Muscle of leg (tissue), 11 donors: Measurements from ENCODE around the gene VCL. TPM values are rescaled to one million over a fixed set of nuclear protein-coding genes. Genes with fewer than 3 reads are reported as not detected.

Experiments
- DNase-seq: peaks from one replicate; pipeline ENCODE4 v3.0.0; 2013
- H3K27ac ChIP-seq: one replicate; pipeline ENCODE4 v1.5.1; 2013; ENCODE audit warnings: mild to moderate bottlenecking, low read length, control low read depth
- H3K27me3 ChIP-seq: one replicate; pipeline ENCODE4 v1.6.1; 2013; ENCODE audit warnings: low read length; ENCODE audit not compliant: control insufficient read depth, insufficient read depth
- H3K36me3 ChIP-seq: one replicate; pipeline ENCODE4 v1.6.1; 2013; ENCODE audit warnings: low read length; ENCODE audit not compliant: control insufficient read depth, insufficient read depth
- H3K4me1 ChIP-seq: one replicate; pipeline ENCODE4 v1.6.1; 2013; ENCODE audit warnings: low read length; ENCODE audit not compliant: control insufficient read depth, insufficient read depth
- H3K4me3 ChIP-seq: one replicate; pipeline ENCODE4 v1.5.1; 2013; ENCODE audit warnings: low read length, control low read depth
- H3K9me3 ChIP-seq: replicated peaks from 2 replicates; pipeline ENCODE4 v1.6.1; 2013; ENCODE audit warnings: low read depth, low read length; ENCODE audit not compliant: control insufficient read depth
- WGBS: methylation state at CpG from one replicate; pipeline ENCODE4 v1.1.5; 2013; ENCODE audit warnings: missing lambda C conversion rate; ENCODE audit not compliant: insufficient coverage; 5-methylcytosine and 5-hydroxymethylcytosine counted together
- polyA plus RNA-seq, 8 donors: library from polyadenylated mRNA; unstranded; fragments of 120-200 nt; gene quantifications; one replicate each; pipeline versions ENCODE4 v1.2.1 to v1.2.3, GENCODE V29; 2013; ENCODE audit warnings: inconsistent platforms in 1 of 8, low replicate concordance in 1 of 8; ENCODE audit not compliant: insufficient read length in 8 of 8, insufficient read depth in 1 of 8
- total RNA-seq: library from RNA; stranded (reverse); fragments of 120-200 nt; gene quantifications from one replicate; pipeline ENCODE4 v1.2.4, GENCODE V29; 2013

Gene VCL
- total and polyA plus RNA-seq, 9 donors = 99.2 to 153 (median 124) TPM

DNA sequence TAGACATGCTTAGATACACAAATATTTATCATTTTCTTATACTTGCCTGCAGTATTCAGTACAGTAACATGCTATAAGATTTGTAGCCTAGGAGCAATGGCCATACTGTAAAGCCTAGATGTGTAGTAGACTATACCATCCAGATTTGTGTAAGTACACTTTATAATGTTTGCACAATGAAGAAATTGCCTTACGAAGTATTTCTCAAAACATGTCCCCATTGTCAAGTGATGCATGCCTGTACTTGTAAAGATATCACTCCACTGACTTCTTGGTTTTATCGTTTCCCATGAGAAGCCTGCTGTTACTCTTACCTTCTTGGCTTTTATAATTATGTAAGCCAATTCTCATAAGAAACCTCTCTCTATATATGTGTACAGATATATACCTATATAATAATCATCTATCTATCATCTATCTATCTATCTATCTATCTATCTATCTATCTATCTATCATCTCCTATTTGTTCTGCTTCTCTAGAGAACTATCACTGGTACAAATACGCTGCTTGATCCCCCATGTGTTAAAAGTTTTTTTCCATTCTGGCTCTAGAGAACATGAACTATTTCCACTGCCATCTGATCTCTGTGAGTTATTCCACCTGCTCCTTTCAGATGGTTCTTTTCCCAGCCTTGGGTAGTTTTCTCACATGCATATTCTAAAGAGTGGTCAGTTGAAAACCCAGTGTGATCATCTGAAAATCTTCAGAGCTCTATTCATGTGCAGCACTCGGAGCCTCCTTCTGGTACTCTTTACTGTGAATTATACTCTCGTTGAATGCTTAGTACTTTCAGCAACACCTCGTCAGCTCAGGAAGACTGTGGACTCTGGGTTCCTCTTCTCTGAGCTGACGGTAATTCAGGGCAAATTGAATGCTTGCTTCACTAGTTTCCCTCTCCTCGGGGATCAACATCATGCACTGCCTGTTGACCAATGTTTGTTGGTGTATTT is 14.5 kb upstream of the VCL start:
- Histone ChIP-seq H3K4me3 (no peak overlapping the region), H3K4me1 (no peaks in the 10 kb centered on the region), H3K27me3 (no peaks in the 10 kb centered on the region), H3K9me3 (no peaks in the 10 kb centered on the region), H3K27ac (no peak overlapping the region), H3K36me3 (no peaks in the 10 kb centered on the region)
- no peak for DNase-seq
- WGBS = 3% methylated on average over 4 of the region's 8 CpGs

DNA sequence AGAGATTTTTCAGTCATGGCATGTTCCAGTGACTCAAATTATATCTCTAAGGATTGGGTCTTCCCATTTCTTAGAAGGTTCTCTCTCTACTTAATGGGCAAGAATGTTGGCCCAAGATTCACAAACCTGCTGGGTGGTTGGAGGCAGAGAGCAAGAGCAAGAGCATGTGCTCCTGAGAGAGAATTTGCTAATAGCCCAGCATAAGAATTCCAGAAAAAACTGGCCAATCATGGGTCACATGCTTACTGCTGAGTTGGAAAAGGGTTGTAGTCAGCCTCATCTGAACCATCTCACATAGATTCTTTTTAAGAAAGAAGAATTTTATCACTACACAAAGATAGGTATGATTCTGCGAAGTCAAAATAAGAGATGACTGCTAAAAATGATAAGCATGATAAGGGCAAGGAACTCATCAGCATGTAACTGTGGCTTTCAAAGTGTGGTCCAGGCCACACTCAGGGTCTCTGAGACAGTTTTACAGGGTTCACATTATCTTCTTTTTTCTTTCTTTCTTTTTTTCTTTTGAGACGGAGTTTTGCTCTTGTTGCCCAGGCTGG is 8.2 kb upstream of the VCL start:
- Histone ChIP-seq H3K9me3 (no peaks in the 10 kb centered on the region), H3K27me3 (no peaks in the 10 kb centered on the region), H3K36me3 (no peaks in the 10 kb centered on the region), H3K4me1 (no peaks in the 10 kb centered on the region), H3K27ac (no peak overlapping the region), H3K4me3 (no peak overlapping the region)
- 100% methylated on average over 1 of the region's 2 CpGs for WGBS
- no peak for DNase-seq

DNA sequence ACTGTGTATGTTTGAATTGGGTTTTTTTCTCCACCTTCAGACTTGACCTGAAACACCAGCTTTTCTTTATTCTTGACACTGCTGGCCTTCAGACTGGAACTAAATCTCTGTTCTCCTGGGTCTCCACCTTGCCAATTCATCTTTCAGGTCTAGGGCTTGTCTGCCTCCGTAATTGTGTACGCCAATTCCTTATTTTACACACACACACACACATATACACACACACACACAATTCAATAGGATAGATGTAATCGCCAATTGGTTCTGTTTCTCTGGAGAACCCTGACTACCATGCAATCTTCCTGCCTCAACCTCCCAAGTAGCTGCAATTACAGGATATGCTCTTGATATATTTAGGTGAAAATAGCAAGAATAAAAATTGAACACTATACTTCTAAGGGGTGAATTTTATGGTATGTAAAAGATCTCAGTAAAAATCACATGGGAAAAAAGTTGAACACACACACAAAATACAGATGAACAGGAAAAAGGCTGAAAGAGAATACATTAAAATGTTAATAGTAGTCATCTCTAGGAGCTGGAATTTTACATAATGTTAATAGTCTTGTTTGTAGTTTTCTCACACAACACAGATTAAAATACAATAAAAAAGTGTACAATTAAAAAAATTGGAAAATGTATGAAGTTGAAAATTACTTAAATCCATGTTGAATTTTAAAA is 6.6 kb upstream of the VCL start:
- Histone ChIP-seq H3K9me3 (no peaks in the 10 kb centered on the region), H3K27ac (no peak overlapping the region), H3K36me3 (no peaks in the 10 kb centered on the region), H3K4me3 (no peak overlapping the region), H3K27me3 (no peaks in the 10 kb centered on the region), H3K4me1 (no peaks in the 10 kb centered on the region)
- no CpG with 5 or more reads among the region's 3 CpGs for WGBS
- no peak for DNase-seq

DNA sequence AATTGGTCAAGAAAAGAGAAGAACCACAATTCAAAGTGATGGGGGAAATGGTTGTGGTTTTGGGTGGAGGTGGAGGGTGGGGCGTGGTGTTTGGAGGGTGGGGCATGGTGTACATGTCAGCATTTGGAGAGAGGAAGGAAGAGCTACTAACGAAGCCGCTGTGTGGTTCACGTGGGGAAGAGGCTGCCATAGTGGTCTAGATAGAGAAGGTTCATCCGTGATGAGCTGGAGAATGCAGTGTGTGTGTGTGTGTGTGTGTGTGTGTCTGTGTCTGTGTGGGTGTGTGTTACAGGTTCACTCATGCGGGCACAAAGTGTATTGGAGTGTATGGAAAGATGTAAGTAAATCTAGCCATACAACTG is 6.1 kb upstream of the VCL start:
- H3K4me1 ChIP-seq = no peaks in the 10 kb centered on the region
- 70% methylated on average over 5 of the region's 6 CpGs for WGBS
- no peaks in the 10 kb centered on the region for H3K36me3 ChIP-seq
- no peak overlapping the region for H3K27ac ChIP-seq
- DNase-seq = no peak
- no peaks in the 10 kb centered on the region for H3K9me3 ChIP-seq
- no peaks in the 10 kb centered on the region for H3K27me3 ChIP-seq
- H3K4me3 ChIP-seq = no peak overlapping the region

DNA sequence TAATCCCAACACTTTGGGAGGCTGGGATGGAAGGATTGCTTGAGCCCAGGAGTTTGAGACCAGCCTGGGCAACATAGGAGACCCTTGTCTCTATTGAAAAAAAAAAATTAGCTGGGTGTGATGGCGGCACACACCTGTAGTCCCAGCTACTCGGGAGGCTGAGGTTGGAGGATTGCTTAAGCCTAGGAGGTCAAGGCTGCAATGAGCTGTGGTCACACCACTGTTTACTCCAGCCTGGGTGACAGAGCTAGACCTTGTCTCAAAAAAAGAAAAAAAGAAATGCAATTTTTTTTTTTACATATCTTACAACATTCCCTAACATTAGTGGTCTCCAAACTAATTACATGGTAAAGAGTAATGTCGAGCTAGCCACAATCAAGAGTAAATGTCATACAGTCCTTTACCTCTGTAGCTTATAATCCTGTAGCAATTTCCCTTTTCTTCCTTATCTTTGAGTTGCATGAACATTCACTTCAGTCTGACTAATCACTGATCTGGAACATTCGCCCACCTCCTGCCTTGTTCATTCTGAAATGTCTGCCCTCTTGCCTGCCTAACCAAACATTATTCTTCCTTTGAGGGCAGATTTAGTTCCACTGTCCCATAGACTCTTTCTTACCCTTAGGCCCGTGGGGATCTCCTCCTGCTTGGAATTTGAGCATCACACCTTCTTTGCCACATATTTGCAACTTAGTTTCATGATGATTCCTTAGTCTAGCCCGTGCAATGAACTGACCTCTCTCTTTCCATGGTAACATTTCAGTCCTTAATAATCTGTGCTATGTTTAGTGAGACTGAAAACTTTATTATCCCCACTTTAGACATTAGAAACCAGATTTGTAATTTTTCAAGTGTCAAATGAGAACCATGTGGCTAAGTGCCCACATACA is 4.8 kb upstream of the VCL start:
- H3K27me3 ChIP-seq = no peaks in the 10 kb centered on the region
- no peak for DNase-seq
- H3K36me3 ChIP-seq = no peaks in the 10 kb centered on the region
- H3K9me3 ChIP-seq = no peaks in the 10 kb centered on the region
- WGBS = 63% methylated on average over 4 of the region's 6 CpGs
- no peaks in the 10 kb centered on the region for H3K4me1 ChIP-seq
- no peak overlapping the region for H3K4me3 ChIP-seq
- H3K27ac ChIP-seq = no peak overlapping the region

DNA sequence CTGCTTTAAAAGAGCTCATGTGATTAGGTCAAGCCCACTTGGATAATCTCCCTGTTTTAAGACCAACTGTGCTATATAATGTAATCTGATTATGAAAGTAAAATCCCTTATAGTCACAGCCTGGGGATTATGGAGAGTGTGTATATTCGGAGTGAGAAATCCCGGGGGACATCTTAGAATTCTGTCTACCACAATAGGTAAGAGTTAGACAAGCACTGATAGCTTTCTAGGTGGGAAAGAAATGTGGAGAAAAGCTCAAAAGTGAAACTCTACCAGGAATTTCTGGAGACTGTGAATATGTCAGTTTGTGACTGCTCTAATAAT is 2.9 kb upstream of the VCL start:
- no peak overlapping the region for H3K4me3 ChIP-seq
- no peak overlapping the region for H3K27ac ChIP-seq
- H3K27me3 ChIP-seq = no peaks in the 10 kb centered on the region
- DNase-seq = no peak
- no peaks in the 10 kb centered on the region for H3K36me3 ChIP-seq
- H3K4me1 ChIP-seq = peaks cover 9% of the 10 kb centered on the region
- H3K9me3 ChIP-seq = no peaks in the 10 kb centered on the region
- WGBS = no CpG with 5 or more reads among the region's 2 CpGs

DNA sequence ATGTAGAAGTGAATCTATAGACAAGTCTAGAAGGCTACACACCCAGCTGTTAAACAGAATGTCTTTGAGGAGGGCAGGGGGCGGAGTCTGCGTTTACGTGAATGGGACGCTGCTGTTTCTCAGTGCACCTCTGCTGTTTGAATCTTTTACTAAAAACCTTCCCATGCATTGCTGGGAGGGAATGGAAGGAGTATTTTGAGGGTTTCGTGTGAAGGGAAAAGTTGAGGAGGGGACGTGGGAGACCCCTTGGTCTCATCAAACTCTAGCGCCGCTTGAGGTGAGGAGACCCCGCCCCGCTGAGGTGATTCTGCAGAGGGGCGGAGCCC is 492 bp upstream of the VCL start:
- Histone ChIP-seq H3K36me3 (no peaks in the 10 kb centered on the region), H3K9me3 (no peaks in the 10 kb centered on the region), H3K27me3 (no peaks in the 10 kb centered on the region), H3K4me3 (peak overlapping the region; percentile 88), H3K27ac (peak overlapping the region; percentile 78), H3K4me1 (peaks cover 19% of the 10 kb centered on the region)
- WGBS = 0% methylated on average over 7 of the region's 11 CpGs
- no peak for DNase-seq

DNA sequence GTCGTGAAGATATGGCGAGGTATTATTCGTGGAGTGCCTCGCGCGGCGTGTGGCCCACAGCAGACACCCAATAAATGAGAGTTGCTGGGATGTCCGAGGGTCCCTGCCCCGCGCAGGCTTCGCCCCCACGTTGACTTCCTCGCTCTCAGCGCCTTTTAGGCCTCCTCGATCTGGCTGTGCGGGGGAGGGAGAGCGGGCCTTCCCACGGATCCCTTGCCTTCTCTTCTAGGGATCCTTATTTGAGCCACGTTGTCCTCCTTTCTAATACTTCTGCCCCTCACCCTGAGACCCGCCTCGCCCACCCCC is 660 bp downstream of the VCL start:
- Histone ChIP-seq H3K4me1 (peaks cover 19% of the 10 kb centered on the region), H3K9me3 (no peaks in the 10 kb centered on the region), H3K27ac (peak overlapping the region; percentile 95), H3K4me3 (peak overlapping the region; percentile 88), H3K27me3 (no peaks in the 10 kb centered on the region), H3K36me3 (no peaks in the 10 kb centered on the region)
- WGBS = 1% methylated on average over 21 of the region's 21 CpGs
- DNase-seq = no peak

DNA sequence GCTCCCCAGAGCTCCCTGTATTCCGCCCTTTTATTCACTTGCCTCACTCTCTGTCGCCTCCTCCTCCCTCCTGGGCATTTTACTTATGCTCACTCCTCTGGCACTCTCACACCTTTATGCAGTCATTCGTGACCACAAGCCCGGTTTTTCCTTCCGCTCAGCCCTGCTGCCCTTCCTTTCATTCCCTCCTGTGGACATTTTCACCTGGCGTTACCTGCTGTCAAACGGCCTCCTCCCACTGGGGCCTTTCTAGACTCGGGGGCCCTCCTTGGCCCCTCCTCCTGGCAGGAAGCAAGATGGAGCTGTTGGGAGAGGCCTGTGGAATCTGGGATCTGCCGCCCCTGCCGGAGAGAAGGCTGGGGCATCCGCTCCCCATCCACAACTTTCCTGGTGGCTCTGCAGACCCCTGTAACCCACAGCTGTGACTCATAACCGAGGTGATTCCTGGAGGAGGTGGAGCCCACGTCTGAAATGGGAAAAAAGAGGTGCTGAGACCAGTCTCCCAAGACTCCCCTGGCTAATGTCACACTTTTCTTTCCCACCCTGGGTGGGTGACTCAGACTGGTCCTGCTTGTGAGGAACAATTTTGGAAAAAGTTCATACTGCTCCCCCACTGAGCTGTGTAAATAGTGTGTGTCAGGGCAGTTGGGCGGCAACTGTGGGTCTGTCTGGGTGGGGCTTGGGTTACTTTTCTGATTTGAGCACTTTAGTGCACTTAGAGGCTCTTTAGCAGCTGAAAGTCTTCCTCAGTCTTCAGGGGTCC is 1.2 kb downstream of the VCL start:
- H3K27ac ChIP-seq = peak overlapping the region; percentile 95
- 0% methylated on average over 5 of the region's 14 CpGs for WGBS
- peak; percentile 88 for DNase-seq
- no peaks in the 10 kb centered on the region for H3K9me3 ChIP-seq
- H3K27me3 ChIP-seq = no peaks in the 10 kb centered on the region
- H3K4me3 ChIP-seq = peak overlapping the region; percentile 88
- H3K4me1 ChIP-seq = peaks cover 19% of the 10 kb centered on the region
- H3K36me3 ChIP-seq = no peaks in the 10 kb centered on the region
